ENCODE measurements around the gene ACKR3. TPM values are rescaled to one million over a fixed set of nuclear protein-coding genes. Genes with fewer than 3 reads are reported as not detected.

ACKR3 gene
- total and polyA plus RNA-seq, 9 donors, result 4.6 to 22.7 (median 7.9) TPM

DNA sequence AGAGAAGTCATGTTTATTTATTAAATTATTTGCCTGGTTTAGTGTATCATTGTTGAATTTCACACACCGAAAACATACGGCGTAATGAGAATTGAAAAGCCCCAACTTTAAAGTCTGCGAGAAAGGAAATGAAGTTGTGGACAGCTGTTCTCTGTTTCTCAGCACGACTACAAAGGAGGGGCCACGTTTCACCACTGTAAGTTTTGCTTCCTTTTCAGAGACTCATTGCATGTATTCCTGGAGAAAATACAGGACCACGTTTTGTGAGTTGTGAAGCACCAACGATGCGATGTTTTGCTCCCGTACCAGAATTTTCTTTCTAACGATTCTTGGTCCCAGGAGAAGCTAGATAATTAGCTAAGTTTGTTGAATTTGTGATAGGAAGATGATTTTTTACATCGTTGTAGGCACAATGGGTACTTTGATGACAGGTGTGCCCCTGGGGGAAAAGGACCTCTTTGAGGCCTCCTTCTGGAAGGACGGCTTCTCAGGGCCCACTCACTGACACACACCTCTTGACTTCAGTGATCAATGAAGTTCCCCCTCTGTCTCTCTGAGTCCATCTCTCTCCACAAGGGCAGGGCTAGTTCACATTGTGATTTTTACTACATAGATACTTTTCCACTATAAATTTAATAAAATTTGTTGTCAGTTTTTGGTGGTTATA lies 23.7 kb upstream of the ACKR3 start:
- no peaks in the 10 kb centered on the region for H3K27me3 ChIP-seq
- intact Hi-C loops (cut with DNase I), result no loop called here
- no peaks in the 10 kb centered on the region for H3K9me3 ChIP-seq
- no peaks in the 10 kb centered on the region for H3K36me3 ChIP-seq
- DNase-seq, result no peak
- H3K4me3 ChIP-seq, result no peak overlapping the region
- WGBS, 3 donors, result 58 to 72% (median 65%) methylated on average over 13 of the region's 13 CpGs
- H3K4me1 ChIP-seq (ENCODE audit: insufficient read depth), result no peaks in the 10 kb centered on the region
- H3K27ac ChIP-seq, result no peak overlapping the region
- TF ChIP-seq EP300 (IDR thresholded peaks at IDR 0.05) (no peak), POLR2A (IDR thresholded peaks at IDR 0.05) (no peak)
- TF ChIP-seq, protein P1, sequence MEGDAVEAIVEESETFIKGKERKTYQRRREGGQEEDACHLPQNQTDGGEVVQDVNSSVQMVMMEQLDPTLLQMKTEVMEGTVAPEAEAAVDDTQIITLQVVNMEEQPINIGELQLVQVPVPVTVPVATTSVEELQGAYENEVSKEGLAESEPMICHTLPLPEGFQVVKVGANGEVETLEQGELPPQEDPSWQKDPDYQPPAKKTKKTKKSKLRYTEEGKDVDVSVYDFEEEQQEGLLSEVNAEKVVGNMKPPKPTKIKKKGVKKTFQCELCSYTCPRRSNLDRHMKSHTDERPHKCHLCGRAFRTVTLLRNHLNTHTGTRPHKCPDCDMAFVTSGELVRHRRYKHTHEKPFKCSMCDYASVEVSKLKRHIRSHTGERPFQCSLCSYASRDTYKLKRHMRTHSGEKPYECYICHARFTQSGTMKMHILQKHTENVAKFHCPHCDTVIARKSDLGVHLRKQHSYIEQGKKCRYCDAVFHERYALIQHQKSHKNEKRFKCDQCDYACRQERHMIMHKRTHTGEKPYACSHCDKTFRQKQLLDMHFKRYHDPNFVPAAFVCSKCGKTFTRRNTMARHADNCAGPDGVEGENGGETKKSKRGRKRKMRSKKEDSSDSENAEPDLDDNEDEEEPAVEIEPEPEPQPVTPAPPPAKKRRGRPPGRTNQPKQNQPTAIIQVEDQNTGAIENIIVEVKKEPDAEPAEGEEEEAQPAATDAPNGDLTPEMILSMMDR (IDR thresholded peaks at IDR 0.05), result no peak

- WGBS, 3 donors, result 89 to 90% (median 90%) methylated on average over 7 of the region's 7 CpGs
- no peaks in the 10 kb centered on the region for H3K36me3 ChIP-seq
- no peaks in the 10 kb centered on the region for H3K27me3 ChIP-seq
- H3K9me3 ChIP-seq, result no peaks in the 10 kb centered on the region
- no peak overlapping the region for H3K4me3 ChIP-seq
- no peaks in the 10 kb centered on the region for H3K4me1 ChIP-seq (ENCODE audit: insufficient read depth)
- no peak for DNase-seq
- no peak for TF ChIP-seq POLR2A (IDR thresholded peaks at IDR 0.05)
- TF ChIP-seq EP300 (IDR thresholded peaks at IDR 0.05), result no peak
- intact Hi-C loops (cut with DNase I), result no loop called here
- H3K27ac ChIP-seq, result no peak overlapping the region
Measured at GRCh38 chr2:236546561-236547002, 23.0 kb upstream of the ACKR3 start.

DNA sequence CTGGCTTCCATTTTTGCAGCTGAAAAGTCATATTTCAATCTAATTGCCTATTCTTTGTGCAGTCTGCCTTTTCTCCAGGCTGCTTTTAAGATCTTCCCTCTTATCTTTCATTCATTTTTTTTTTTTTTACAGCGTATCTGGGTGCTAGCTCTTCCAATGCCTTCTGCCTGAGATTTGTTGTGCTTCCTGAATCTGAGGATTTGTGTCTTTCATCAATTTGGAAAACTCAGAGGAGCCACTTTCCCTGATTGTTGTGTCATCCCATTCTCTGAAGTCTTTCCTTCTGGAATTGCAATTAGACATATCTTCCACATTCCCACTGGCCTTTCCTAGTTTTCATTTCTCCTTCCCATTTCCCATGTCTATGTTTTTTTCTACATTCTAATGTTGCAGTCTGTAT lies 21.9 kb upstream of the ACKR3 start:
- TF ChIP-seq EP300 (IDR thresholded peaks at IDR 0.05) (no peak), POLR2A (IDR thresholded peaks at IDR 0.05) (no peak)
- TF ChIP-seq, protein P1 (IDR thresholded peaks at IDR 0.05), result no peak
- intact Hi-C loops (cut with DNase I), result no loop called here
- 58 to 79% (median 72%) methylated on average over 1 of the region's 1 CpG for WGBS, 3 donors
- no peaks in the 10 kb centered on the region for H3K4me1 ChIP-seq (ENCODE audit: insufficient read depth)
- H3K36me3 ChIP-seq, result no peaks in the 10 kb centered on the region
- no peak overlapping the region for H3K4me3 ChIP-seq
- no peak for DNase-seq
- H3K27me3 ChIP-seq, result no peaks in the 10 kb centered on the region
- H3K9me3 ChIP-seq, result no peaks in the 10 kb centered on the region
- H3K27ac ChIP-seq, result no peak overlapping the region

DNA sequence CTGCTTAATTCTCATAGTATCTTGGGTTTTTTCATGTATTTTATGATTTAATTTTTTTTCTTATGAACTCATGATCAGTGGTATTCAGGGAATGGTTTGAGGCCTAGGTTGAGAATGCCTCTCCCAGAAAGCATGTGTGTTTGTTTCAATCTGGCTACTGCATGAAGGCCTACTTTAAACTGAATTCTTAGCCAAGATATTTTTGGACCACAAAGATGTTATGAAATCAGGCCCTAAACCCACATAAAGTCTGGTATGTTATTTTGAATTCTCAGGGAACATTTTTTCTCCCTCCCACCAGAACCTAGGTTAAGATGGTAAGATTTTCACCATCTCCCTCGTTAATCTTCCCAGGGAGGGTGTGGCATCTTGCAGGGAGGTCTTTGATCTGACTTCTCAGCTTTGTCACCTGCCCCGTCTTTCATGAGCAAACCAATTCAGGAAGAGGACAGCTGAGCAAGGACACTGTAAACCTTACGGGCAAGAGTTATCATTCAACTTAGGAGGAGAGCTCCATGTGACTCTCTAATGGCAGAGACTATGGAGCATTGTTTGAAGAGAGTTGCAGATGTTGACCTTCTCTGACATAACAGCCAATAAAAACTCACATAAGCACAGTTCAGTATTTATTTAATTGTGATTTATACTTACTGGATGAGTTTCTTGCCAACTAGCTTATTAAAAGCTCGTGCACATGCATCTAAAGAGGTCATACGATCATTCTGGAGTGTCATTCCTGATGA lies 21.3 kb upstream of the ACKR3 start:
- no peaks in the 10 kb centered on the region for H3K4me1 ChIP-seq (ENCODE audit: insufficient read depth)
- H3K36me3 ChIP-seq, result no peaks in the 10 kb centered on the region
- 22 to 26% (median 22%) methylated on average over 5 of the region's 5 CpGs for WGBS, 3 donors
- intact Hi-C loops (cut with DNase I), result no loop called here
- no peaks in the 10 kb centered on the region for H3K9me3 ChIP-seq
- H3K4me3 ChIP-seq, result no peak overlapping the region
- H3K27ac ChIP-seq, result no peak overlapping the region
- no peaks in the 10 kb centered on the region for H3K27me3 ChIP-seq
- DNase-seq, result no peak
- TF ChIP-seq, protein P1 (IDR thresholded peaks at IDR 0.05), result no peak
- no peak for TF ChIP-seq POLR2A (IDR thresholded peaks at IDR 0.05)
- no peak for TF ChIP-seq EP300 (IDR thresholded peaks at IDR 0.05)

DNA sequence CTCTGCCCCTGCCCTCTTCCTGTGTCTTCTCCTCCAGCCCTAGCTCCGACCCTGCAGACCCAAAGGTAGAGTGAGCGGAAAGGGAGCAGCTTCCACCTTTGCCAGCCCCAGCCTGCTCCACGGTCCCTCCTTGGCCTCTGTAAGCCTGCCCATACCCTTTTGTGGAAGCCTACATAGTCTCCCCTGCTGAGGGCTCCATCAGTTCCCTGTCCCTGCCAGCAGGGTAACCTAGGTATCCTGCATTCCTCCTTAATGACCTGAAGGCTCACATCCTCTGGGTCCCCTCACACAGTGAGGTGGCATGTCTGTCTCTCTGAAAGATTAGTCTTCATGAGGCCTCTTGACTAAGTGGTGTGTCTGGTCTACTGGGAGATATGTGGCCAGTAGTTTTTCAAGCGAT lies 20.5 kb upstream of the ACKR3 start:
- no peak for DNase-seq
- TF ChIP-seq, protein P1 (IDR thresholded peaks at IDR 0.05), result no peak
- TF ChIP-seq EP300 (IDR thresholded peaks at IDR 0.05), result no peak
- no peak for TF ChIP-seq POLR2A (IDR thresholded peaks at IDR 0.05)
- Histone ChIP-seq H3K4me3 (no peak overlapping the region), H3K27me3 (no peaks in the 10 kb centered on the region), H3K36me3 (no peaks in the 10 kb centered on the region), H3K9me3 (no peaks in the 10 kb centered on the region), H3K27ac (no peak overlapping the region), H3K4me1 (ENCODE audit: insufficient read depth) (no peaks in the 10 kb centered on the region)
- WGBS, 3 donors, result 73 to 91% (median 86%) methylated on average over 4 of the region's 4 CpGs
- intact Hi-C loops (cut with DNase I), result no loop called here

Data from ovary (tissue), 9 donors.